RWPE2 (cell line): ENCODE measurements around the gene PRRG1.

Experiments used
- ATAC-seq: fragments of 200-7000 bp; cut with Tn5 transposase; 3 replicates; pipeline ENCODE4 v1.9.1; 2021; ENCODE audit warnings: low read depth
- DNase-seq: peaks from one replicate; pipeline ENCODE4 v3.0.0-alpha.2; 2020; ENCODE audit warnings: low spot score
- H3K27ac ChIP-seq: fragments of 450-650 bp; 2 replicates; pipeline ENCODE4 v1.5.1; 2017; ENCODE audit warnings: mild to moderate bottlenecking; ENCODE audit not compliant: poor library complexity, severe bottlenecking
- H3K27me3 ChIP-seq: fragments of 250-450 bp; sonication (Bioruptor Pico); 2 replicates; pipeline ENCODE4 v1.5.1; 2021; ENCODE audit warnings: mild to moderate bottlenecking, moderate library complexity; ENCODE audit not compliant: insufficient read depth, poor library complexity, severe bottlenecking
- H3K36me3 ChIP-seq: fragments of 250-450 bp; sonication (Bioruptor Pico); 2 replicates; pipeline ENCODE4 v1.5.1; 2020; ENCODE audit warnings: low read depth, mild to moderate bottlenecking, moderate library complexity
- H3K4me1 ChIP-seq: fragments of 250-450 bp; sonication (Bioruptor Pico); 2 replicates; pipeline ENCODE4 v1.5.1; 2021; ENCODE audit warnings: mild to moderate bottlenecking, moderate library complexity; ENCODE audit not compliant: insufficient read depth, poor library complexity, severe bottlenecking
- H3K4me3 ChIP-seq: fragments of 250-450 bp; sonication (Bioruptor Pico); 2 replicates; pipeline ENCODE4 v1.5.1; 2021; ENCODE audit warnings: mild to moderate bottlenecking, moderate library complexity; ENCODE audit not compliant: severe bottlenecking
- H3K9me3 ChIP-seq: fragments of 250-450 bp; sonication (Bioruptor Pico); 2 replicates; pipeline ENCODE4 v1.5.1; 2021; ENCODE audit warnings: mild to moderate bottlenecking, moderate library complexity; ENCODE audit not compliant: severe bottlenecking
- TF ChIP-seq, protein P1 (sequence below): fragments of 450-650 bp; IDR thresholded peaks from one replicate; pipeline ENCODE4 v1.5.1; 2017; ENCODE audit warnings: mild to moderate bottlenecking, moderate library complexity; ENCODE audit not compliant: poor library complexity, severe bottlenecking

The PRRG1 gene

DNA sequence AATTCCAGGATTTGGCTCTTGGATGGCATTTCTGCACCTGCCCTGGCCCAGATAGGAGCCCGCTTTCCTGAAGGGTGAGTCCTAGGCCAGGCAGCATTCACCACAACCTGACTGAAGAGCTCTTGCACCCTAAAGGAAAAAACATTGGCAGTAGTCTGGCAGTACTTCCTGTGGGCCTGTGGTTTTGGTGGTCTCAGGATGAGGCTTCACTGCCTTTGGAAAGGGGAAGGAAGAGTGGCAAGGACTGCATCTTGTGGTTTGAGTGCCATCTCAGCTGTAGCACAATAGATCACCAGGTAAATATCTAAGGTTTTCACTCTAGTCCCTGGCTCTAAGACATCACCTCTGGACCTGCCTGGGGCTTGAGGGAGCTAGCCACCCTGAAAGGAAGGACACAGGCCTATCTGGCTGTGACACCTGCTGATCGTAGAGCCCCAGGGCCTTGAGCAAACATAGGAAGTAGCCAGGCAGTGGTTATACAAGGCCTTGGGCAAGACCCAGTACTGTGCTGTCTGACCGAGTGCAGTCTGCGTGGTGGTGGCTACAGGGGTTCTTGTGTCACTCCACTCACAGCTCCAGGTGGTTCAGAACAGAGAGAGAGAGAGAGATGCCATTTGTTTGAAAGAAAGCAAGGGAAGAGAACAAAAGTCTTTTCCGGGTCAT, 28.5 kb upstream of the PRRG1 start:
- TF ChIP-seq, protein P1, sequence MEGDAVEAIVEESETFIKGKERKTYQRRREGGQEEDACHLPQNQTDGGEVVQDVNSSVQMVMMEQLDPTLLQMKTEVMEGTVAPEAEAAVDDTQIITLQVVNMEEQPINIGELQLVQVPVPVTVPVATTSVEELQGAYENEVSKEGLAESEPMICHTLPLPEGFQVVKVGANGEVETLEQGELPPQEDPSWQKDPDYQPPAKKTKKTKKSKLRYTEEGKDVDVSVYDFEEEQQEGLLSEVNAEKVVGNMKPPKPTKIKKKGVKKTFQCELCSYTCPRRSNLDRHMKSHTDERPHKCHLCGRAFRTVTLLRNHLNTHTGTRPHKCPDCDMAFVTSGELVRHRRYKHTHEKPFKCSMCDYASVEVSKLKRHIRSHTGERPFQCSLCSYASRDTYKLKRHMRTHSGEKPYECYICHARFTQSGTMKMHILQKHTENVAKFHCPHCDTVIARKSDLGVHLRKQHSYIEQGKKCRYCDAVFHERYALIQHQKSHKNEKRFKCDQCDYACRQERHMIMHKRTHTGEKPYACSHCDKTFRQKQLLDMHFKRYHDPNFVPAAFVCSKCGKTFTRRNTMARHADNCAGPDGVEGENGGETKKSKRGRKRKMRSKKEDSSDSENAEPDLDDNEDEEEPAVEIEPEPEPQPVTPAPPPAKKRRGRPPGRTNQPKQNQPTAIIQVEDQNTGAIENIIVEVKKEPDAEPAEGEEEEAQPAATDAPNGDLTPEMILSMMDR = no peak
- DNase-seq = no peak
- Histone ChIP-seq H3K27ac (no peak overlapping the region), H3K36me3 (no peaks in the 10 kb centered on the region), H3K4me3 (no peak overlapping the region), H3K9me3 (no peaks in the 10 kb centered on the region), H3K4me1 (peaks cover 4% of the 10 kb centered on the region), H3K27me3 (no peaks in the 10 kb centered on the region)
- no peak for ATAC-seq

DNA sequence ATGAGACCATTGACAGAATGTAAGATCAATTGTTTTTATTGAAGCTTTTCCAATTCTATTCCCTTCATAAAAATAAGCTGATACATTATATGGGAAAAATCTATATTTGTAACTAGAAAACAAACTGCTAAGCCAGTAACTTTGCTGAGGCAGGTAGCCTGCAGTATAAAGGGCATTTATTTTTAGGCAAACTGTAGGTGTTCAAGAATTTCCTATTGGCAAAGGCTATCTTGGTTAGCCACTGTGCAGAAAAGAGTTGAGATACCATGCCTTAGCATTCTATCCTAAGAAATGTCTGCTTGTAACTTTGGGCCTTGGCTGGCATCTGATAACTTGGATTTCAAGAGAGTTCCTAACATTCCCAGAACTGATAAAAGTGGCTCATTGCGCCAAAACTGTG, 18.5 kb upstream of the PRRG1 start:
- H3K9me3 ChIP-seq = no peaks in the 10 kb centered on the region
- H3K4me3 ChIP-seq = no peak overlapping the region
- DNase-seq = no peak
- H3K27me3 ChIP-seq = no peaks in the 10 kb centered on the region
- no peak for ATAC-seq
- H3K4me1 ChIP-seq = no peaks in the 10 kb centered on the region
- no peaks in the 10 kb centered on the region for H3K36me3 ChIP-seq
- H3K27ac ChIP-seq = no peak overlapping the region
- TF ChIP-seq, protein P1 = no peak

DNA sequence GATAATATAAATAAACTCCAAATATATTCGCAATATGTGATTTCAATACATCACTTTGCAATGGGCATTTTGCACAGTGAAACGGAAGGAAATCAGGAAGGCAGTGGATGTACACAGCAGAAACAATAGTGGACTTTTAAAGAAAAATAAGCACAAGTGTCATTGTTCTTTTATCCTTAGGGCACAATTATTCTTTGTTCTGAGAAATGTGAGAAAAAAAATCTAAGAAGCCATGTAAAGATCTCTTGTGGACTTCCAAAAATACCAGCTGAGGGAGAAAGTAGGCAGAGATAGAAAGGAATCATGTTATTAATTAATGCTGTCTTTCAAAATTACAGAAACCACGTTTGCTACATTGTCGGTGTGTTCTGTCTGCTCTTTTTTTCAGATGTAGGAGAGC, 17.6 kb upstream of the PRRG1 start:
- Histone ChIP-seq H3K27ac (no peak overlapping the region), H3K27me3 (no peaks in the 10 kb centered on the region), H3K4me1 (no peaks in the 10 kb centered on the region), H3K4me3 (no peak overlapping the region), H3K36me3 (no peaks in the 10 kb centered on the region), H3K9me3 (no peaks in the 10 kb centered on the region)
- TF ChIP-seq, protein P1 = no peak
- DNase-seq = no peak
- no peak for ATAC-seq

DNA sequence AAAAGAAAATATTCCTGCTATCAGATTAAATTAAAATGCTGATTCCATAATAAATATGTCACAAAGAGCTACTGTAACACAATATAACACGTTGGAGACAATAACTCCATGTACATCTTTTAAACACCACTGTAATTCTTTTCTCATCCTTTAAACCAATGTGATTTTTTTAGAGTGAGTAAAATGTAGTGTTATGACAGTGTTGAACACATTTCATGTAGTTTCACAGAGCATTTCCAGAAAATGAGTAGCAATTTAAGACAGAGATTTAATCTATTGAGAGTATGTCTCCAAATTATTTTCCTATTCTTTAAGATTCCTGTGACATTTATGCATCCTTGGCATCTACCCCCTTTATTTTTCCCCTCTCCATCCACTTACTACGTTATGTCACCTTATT, 17.1 kb upstream of the PRRG1 start:
- H3K27ac ChIP-seq = no peak overlapping the region
- TF ChIP-seq, protein P1 = no peak
- no peaks in the 10 kb centered on the region for H3K27me3 ChIP-seq
- no peaks in the 10 kb centered on the region for H3K4me1 ChIP-seq
- ATAC-seq = no peak
- no peak overlapping the region for H3K4me3 ChIP-seq
- DNase-seq = no peak
- H3K9me3 ChIP-seq = no peaks in the 10 kb centered on the region
- H3K36me3 ChIP-seq = no peaks in the 10 kb centered on the region

DNA sequence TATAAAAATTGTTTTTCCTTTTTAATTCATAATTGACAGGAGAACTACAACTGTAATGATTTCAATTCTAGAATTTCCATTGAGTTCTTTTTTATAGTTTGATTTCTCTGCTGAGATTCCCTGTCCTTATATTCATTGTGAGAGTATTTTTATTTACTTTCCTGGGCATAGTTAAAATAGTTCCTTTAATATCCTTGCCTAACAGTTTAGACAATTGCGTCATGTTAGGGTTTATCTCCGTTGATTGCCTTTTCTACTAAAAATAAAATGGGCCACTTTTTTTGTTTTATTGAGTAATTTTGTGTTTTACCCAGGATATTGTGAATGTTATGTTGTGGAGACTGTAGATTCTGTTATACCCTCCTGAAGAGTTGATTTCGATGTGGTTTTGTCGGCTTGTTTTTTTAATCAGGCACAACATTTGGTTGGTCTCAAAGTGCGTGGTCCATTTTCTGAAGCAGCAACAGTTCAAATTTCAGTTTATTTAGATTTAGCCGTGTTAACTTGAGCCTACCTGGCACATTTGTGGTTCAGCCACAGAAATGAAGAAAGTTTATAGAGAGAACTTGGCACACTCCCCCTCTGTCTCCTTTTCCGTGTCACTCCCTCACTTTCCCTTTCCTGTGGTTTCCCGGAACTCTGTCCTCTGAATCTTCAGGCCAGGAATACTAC, 16.0 kb upstream of the PRRG1 start:
- ATAC-seq (no peak), DNase-seq (no peak)
- Histone ChIP-seq H3K27me3 (no peaks in the 10 kb centered on the region), H3K9me3 (no peaks in the 10 kb centered on the region), H3K4me3 (no peak overlapping the region), H3K36me3 (no peaks in the 10 kb centered on the region), H3K27ac (no peak overlapping the region), H3K4me1 (no peaks in the 10 kb centered on the region)
- TF ChIP-seq, protein P1 = no peak
